Neuronal stem cell (in vitro differentiated cells): ENCODE data around the gene CACNA1C.

ENCODE experiments used
- DNase-seq: peaks from one replicate; pipeline ENCODE4 v3.0.0-alpha.2; 2013; ENCODE audit warnings: low spot score
- H2AFZ ChIP-seq: one replicate; pipeline ENCODE4 v1.6.1; 2013; ENCODE audit warnings: mild to moderate bottlenecking, low read length, inconsistent platforms
- H2AK5ac ChIP-seq: 2 replicates; pipeline ENCODE4 v1.6.1; 2013; ENCODE audit warnings: low read depth, mild to moderate bottlenecking, inconsistent platforms, low read length, moderate library complexity, mixed read lengths
- H2BK120ac ChIP-seq: 2 replicates; pipeline ENCODE4 v1.6.1; 2013; ENCODE audit warnings: low read depth, mild to moderate bottlenecking, inconsistent platforms, low read length, moderate library complexity, mixed read lengths
- H2BK12ac ChIP-seq: one replicate; pipeline ENCODE4 v1.6.1; 2013; ENCODE audit warnings: low read length, inconsistent platforms
- H2BK15ac ChIP-seq: 2 replicates; pipeline ENCODE4 v1.6.1; 2013; ENCODE audit warnings: mild to moderate bottlenecking, low read length, inconsistent platforms, mixed read lengths
- H2BK5ac ChIP-seq: one replicate; pipeline ENCODE4 v1.6.1; 2013; ENCODE audit warnings: inconsistent platforms, mild to moderate bottlenecking, low read length, moderate library complexity
- H3K14ac ChIP-seq: one replicate; pipeline ENCODE4 v1.6.1; 2013; ENCODE audit warnings: low read length, inconsistent platforms
- H3K18ac ChIP-seq: 2 replicates; pipeline ENCODE4 v1.6.1; 2013; ENCODE audit warnings: low read length, inconsistent platforms
- H3K23ac ChIP-seq: 2 replicates; pipeline ENCODE4 v1.6.1; 2013; ENCODE audit warnings: low read depth, mild to moderate bottlenecking, mixed read lengths, low read length, inconsistent platforms; ENCODE audit not compliant: poor library complexity
- H3K27ac ChIP-seq: replicated peaks from 3 replicates; pipeline ENCODE4 v1.5.1; 2013; ENCODE audit warnings: low read length, inconsistent platforms
- H3K27me3 ChIP-seq, 3 experiments: 2 replicates each; pipeline ENCODE4 v1.6.1; 2013; ENCODE audit warnings: low read length in 3 of 3, mild to moderate bottlenecking in 2 of 3, inconsistent platforms in 1 of 3, low read depth in 1 of 3, mixed read lengths in 1 of 3, moderate library complexity in 1 of 3; ENCODE audit not compliant: control insufficient read depth in 3 of 3, insufficient read depth in 3 of 3
- H3K36me3 ChIP-seq, 2 donors: replicated peaks in 1 of 2; 2 replicates each; pipeline ENCODE4 v1.6.1; 2013; ENCODE audit warnings: low read length in 2 of 2; ENCODE audit not compliant: control insufficient read depth in 2 of 2, insufficient read depth in 2 of 2
- H3K4ac ChIP-seq: 2 replicates; pipeline ENCODE4 v1.6.1; 2013; ENCODE audit warnings: inconsistent platforms, mild to moderate bottlenecking, low read length, moderate library complexity
- H3K4me1 ChIP-seq, 2 donors: 1 replicate in 1 of 2; 2 replicates in 1 of 2; pipeline ENCODE4 v1.6.1; 2013; ENCODE audit warnings: low read length in 2 of 2, low read depth in 1 of 2; ENCODE audit not compliant: control insufficient read depth in 2 of 2, insufficient read depth in 1 of 2
- H3K4me2 ChIP-seq: one replicate; pipeline ENCODE4 v1.6.1; 2013; ENCODE audit warnings: mild to moderate bottlenecking, low read length, inconsistent platforms; ENCODE audit not compliant: insufficient read depth, poor library complexity, severe bottlenecking
- H3K4me3 ChIP-seq, 2 donors: 2 replicates each; pipeline ENCODE4 v1.5.1; 2013; ENCODE audit warnings: low read length in 2 of 2, mild to moderate bottlenecking in 2 of 2, inconsistent platforms in 1 of 2, moderate library complexity in 1 of 2
- H3K79me1 ChIP-seq: one replicate; pipeline ENCODE4 v1.6.1; 2013; ENCODE audit warnings: low read depth, mild to moderate bottlenecking, inconsistent platforms, low read length, moderate library complexity
- H3K9ac ChIP-seq: one replicate; pipeline ENCODE4 v1.6.1; 2013; ENCODE audit warnings: mild to moderate bottlenecking, low read depth, low read length, inconsistent platforms; ENCODE audit not compliant: poor library complexity
- H3K9me3 ChIP-seq, 2 donors: replicated peaks in 1 of 2; 2 replicates each; pipeline versions ENCODE3 to v1.6.1; 2013; ENCODE audit warnings: low read length in 2 of 2, mild to moderate bottlenecking in 2 of 2, inconsistent platforms in 1 of 2, low read depth in 1 of 2, mixed read lengths in 1 of 2, moderate library complexity in 1 of 2; ENCODE audit not compliant: control insufficient read depth in 2 of 2, insufficient read depth in 1 of 2
- H4K8ac ChIP-seq: one replicate; pipeline ENCODE4 v1.6.1; 2013; ENCODE audit warnings: low read depth, mild to moderate bottlenecking, inconsistent platforms, low read length, moderate library complexity
- H4K91ac ChIP-seq: one replicate; pipeline ENCODE4 v1.6.1; 2013; ENCODE audit warnings: low read length, low read depth, mild to moderate bottlenecking, inconsistent platforms; ENCODE audit not compliant: poor library complexity
- WGBS, 2 donors: extraction: QIAGEN DNeasy Blood & Tissue Kit; methylation state at CpG; one replicate each; pipeline ENCODE4 v1.1.7; 2013; ENCODE audit warnings: missing lambda C conversion rate in 2 of 2, mixed read lengths in 1 of 2; ENCODE audit not compliant: insufficient read length in 2 of 2, insufficient replicate concordance in 1 of 2; ENCODE audit errors: extremely low coverage in 2 of 2; 5-methylcytosine and 5-hydroxymethylcytosine counted together

The CACNA1C gene

DNA sequence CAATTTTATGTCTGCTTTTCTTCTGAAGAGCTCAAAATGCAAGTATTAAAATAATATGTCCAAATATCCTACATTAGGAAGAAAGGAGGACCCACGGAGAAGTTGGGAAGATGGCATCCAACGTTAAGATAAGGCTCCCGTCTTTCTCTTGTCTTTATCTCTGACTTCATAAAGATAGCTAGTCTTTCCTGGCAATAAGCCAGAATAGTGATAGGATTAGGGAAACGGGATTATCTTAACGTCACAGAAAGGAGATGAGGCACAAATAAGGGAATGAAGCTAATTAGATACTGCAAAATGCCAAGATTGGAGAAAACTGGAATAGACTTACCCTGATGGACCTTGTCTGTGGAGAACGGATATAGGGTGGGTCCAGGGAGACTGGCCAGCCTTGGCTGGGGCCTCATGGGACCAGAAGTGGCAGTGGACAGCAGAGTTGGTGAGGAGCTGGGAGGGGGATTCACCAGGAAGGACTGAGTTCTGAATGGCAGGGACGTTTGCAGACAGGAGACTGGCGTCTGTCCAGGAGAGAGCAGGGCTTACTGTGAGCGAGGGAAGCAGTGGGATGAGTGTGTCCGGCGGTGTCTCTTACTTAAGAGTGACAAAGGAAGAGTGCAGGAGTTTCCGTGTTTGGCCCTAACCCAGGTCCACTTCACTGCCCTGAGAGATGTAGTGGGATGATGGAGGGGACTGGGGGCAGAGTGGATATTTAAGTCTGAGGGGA, 119.9 kb downstream of the CACNA1C start:
- no peak overlapping the region for H3K14ac ChIP-seq
- H3K79me1 ChIP-seq = no peaks in the 10 kb centered on the region
- H3K18ac ChIP-seq = peak overlapping the region; percentile 20
- H3K9me3 ChIP-seq = no peaks in the 10 kb centered on the region
- peaks cover 0 to 12% of the 10 kb centered on the region in 2 donors for H3K4me1 ChIP-seq
- H4K8ac ChIP-seq = no peak overlapping the region
- H2BK12ac ChIP-seq = no peak overlapping the region
- no peak overlapping the region for H4K91ac ChIP-seq
- H3K27me3 ChIP-seq = no peaks in the 10 kb centered on the region
- H3K4ac ChIP-seq = no peak overlapping the region
- H3K9ac ChIP-seq = no peak overlapping the region
- no peak for DNase-seq
- no peak overlapping the region for H2AK5ac ChIP-seq
- no CpG with 5 or more reads among the region's 12 CpGs for WGBS, 2 donors
- H3K4me2 ChIP-seq = no peak overlapping the region
- no peak overlapping the region for H3K23ac ChIP-seq
- H3K4me3 ChIP-seq = no peak overlapping the region
- no peak overlapping the region for H2BK15ac ChIP-seq
- H2AFZ ChIP-seq = no peak overlapping the region
- no peak overlapping the region for H2BK120ac ChIP-seq
- H2BK5ac ChIP-seq = no peak overlapping the region
- H3K27ac ChIP-seq = no peak overlapping the region
- no peaks in the 10 kb centered on the region for H3K36me3 ChIP-seq

GRCh38 chr12:2173971-2174370, 121.2 kb downstream of the CACNA1C start:
- no peak overlapping the region for H3K23ac ChIP-seq
- no peaks in the 10 kb centered on the region for H3K36me3 ChIP-seq
- H3K27me3 ChIP-seq = no peaks in the 10 kb centered on the region
- H2AFZ ChIP-seq = no peak overlapping the region
- H2AK5ac ChIP-seq = no peak overlapping the region
- H3K4me3 ChIP-seq = no peak overlapping the region
- H3K9me3 ChIP-seq = no peaks in the 10 kb centered on the region
- H3K79me1 ChIP-seq = no peaks in the 10 kb centered on the region
- H4K91ac ChIP-seq = no peak overlapping the region
- no peak overlapping the region for H2BK120ac ChIP-seq
- no peak overlapping the region for H3K9ac ChIP-seq
- peaks cover 0 to 12% of the 10 kb centered on the region in 2 donors for H3K4me1 ChIP-seq
- WGBS, 2 donors = no CpG with 5 or more reads among the region's 4 CpGs
- no peak overlapping the region for H3K4me2 ChIP-seq
- H3K27ac ChIP-seq = no peak overlapping the region
- no peak overlapping the region for H3K4ac ChIP-seq
- H3K18ac ChIP-seq = no peak overlapping the region
- H4K8ac ChIP-seq = no peak overlapping the region
- no peak overlapping the region for H2BK15ac ChIP-seq
- H2BK5ac ChIP-seq = no peak overlapping the region
- no peak overlapping the region for H3K14ac ChIP-seq
- DNase-seq = no peak
- H2BK12ac ChIP-seq = no peak overlapping the region

GRCh38 chr12:2177003-2177402, 124.2 kb downstream of the CACNA1C start:
- peaks cover 0 to 5% of the 10 kb centered on the region in 2 donors for H3K4me1 ChIP-seq
- no peaks in the 10 kb centered on the region for H3K79me1 ChIP-seq
- no peak for DNase-seq
- H3K27me3 ChIP-seq = peaks cover 0 to 4% (median 0%) of the 10 kb centered on the region in 3 experiments
- no peak overlapping the region for H2AK5ac ChIP-seq
- H3K9me3 ChIP-seq = no peaks in the 10 kb centered on the region
- no peak overlapping the region for H3K27ac ChIP-seq
- no peak overlapping the region for H3K4me2 ChIP-seq
- no peak overlapping the region for H2AFZ ChIP-seq
- no peak overlapping the region for H3K18ac ChIP-seq
- no peak overlapping the region for H3K14ac ChIP-seq
- no peak overlapping the region for H4K91ac ChIP-seq
- no peak overlapping the region for H4K8ac ChIP-seq
- no peak overlapping the region for H2BK12ac ChIP-seq
- H2BK120ac ChIP-seq = no peak overlapping the region
- H3K9ac ChIP-seq = no peak overlapping the region
- H3K4ac ChIP-seq = no peak overlapping the region
- no peak overlapping the region for H3K23ac ChIP-seq
- H2BK5ac ChIP-seq = no peak overlapping the region
- no peaks in the 10 kb centered on the region for H3K36me3 ChIP-seq
- H2BK15ac ChIP-seq = no peak overlapping the region
- no CpG with 5 or more reads among the region's 6 CpGs for WGBS, 2 donors
- no peak overlapping the region for H3K4me3 ChIP-seq

DNA sequence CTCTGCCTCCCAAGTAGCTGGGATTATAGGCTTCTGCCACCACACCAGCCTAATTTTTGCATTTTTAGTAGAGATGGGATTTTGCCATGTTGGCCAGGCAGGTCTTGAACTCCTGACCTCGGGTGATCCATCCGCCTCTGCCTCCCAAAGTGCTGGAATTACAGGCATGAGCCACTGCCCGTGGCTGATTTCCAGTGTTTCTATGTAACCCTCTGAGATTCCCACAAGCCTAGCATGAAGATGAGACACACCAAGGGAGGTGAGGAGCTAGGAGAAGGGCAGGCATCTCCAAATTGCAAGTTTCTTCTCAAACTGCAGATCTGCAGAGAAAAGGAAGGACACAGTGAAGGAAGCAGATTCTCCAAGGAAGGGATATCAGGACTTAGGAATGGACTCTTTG, 125.0 kb downstream of the CACNA1C start:
- DNase-seq = no peak
- no peak overlapping the region for H2BK12ac ChIP-seq
- H3K36me3 ChIP-seq = no peaks in the 10 kb centered on the region
- no peak overlapping the region for H3K4me3 ChIP-seq
- H3K4me2 ChIP-seq = no peak overlapping the region
- no peak overlapping the region for H2AK5ac ChIP-seq
- no peak overlapping the region for H3K14ac ChIP-seq
- no peak overlapping the region for H3K9ac ChIP-seq
- no peak overlapping the region for H2AFZ ChIP-seq
- no peak overlapping the region for H4K8ac ChIP-seq
- H3K27ac ChIP-seq = no peak overlapping the region
- H2BK5ac ChIP-seq = no peak overlapping the region
- H4K91ac ChIP-seq = no peak overlapping the region
- H2BK15ac ChIP-seq = no peak overlapping the region
- H3K27me3 ChIP-seq = peaks cover 0 to 4% (median 0%) of the 10 kb centered on the region in 3 experiments
- H3K79me1 ChIP-seq = no peaks in the 10 kb centered on the region
- no CpG with 5 or more reads among the region's 3 CpGs for WGBS, 2 donors
- H3K9me3 ChIP-seq = no peaks in the 10 kb centered on the region
- no peak overlapping the region for H3K4ac ChIP-seq
- no peak overlapping the region for H3K18ac ChIP-seq
- no peak overlapping the region for H2BK120ac ChIP-seq
- peaks cover 0 to 2% of the 10 kb centered on the region in 2 donors for H3K4me1 ChIP-seq
- no peak overlapping the region for H3K23ac ChIP-seq
